GM15510 (cell line): ENCODE measurements around the gene C1orf56.
A peak's percentile ranks its signal among the peaks of the same experiment; 100 is the strongest.

Experiments
- POLR2A ChIP-seq: IDR thresholded peaks from 3 replicates; pipeline ENCODE4 v1.6.1; 2011; ENCODE audit warnings: borderline replicate concordance; ENCODE audit not compliant: insufficient read length; ENCODE audit errors: extremely low read depth

The C1orf56 gene

GRCh38 chr1:151051356-151052009 is 3.9 kb downstream of the C1orf56 start:
- TF ChIP-seq POLR2A: no peak

GRCh38 chr1:151054971-151055547 is 7.5 kb downstream of the C1orf56 start:
- no peak for TF ChIP-seq POLR2A

GRCh38 chr1:151055581-151055980 is 8.0 kb downstream of the C1orf56 start:
- TF ChIP-seq POLR2A: no peak

GRCh38 chr1:151056149-151056548 is 8.6 kb downstream of the C1orf56 start:
- no peak for TF ChIP-seq POLR2A

- TF ChIP-seq POLR2A: no peak
Measured at GRCh38 chr1:151058692-151059091, 11.1 kb downstream of the C1orf56 start.

- TF ChIP-seq POLR2A: peak; percentile 84
Measured at GRCh38 chr1:151059109-151060006, 11.8 kb downstream of the C1orf56 start, which contains the start of gene CDC42SE1. TSS of gene CDC42SE1 (minus strand) at chr1:151059622. CDS start at chr1:151055730, 3,892 bp downstream.

- no peak for TF ChIP-seq POLR2A
Measured at GRCh38 chr1:151060007-151060656, 12.6 kb downstream of the C1orf56 start, which contains the start of gene MLLT11. TSS of gene MLLT11 (plus strand) at chr1:151060397. CDS start at chr1:151067225, 6,828 bp downstream.

- no peak for TF ChIP-seq POLR2A
Measured at GRCh38 chr1:151060657-151061421, 13.3 kb downstream of the C1orf56 start.

- TF ChIP-seq POLR2A: no peak
Measured at GRCh38 chr1:151061704-151062103, 14.2 kb downstream of the C1orf56 start.

GRCh38 chr1:151062741-151063371 is 15.3 kb downstream of the C1orf56 start:
- no peak for TF ChIP-seq POLR2A

- no peak for TF ChIP-seq POLR2A
Measured at GRCh38 chr1:151065089-151065645, 17.6 kb downstream of the C1orf56 start.

- TF ChIP-seq POLR2A: no peak
Measured at GRCh38 chr1:151067185-151067584, 19.6 kb downstream of the C1orf56 start.

- no peak for TF ChIP-seq POLR2A
Measured at GRCh38 chr1:151069103-151069486, 21.5 kb downstream of the C1orf56 start.
